HG02840 (cell line): ENCODE data around the gene SRGAP2.
"Not testable (repeated sequence)": the region's sequence is repeated elsewhere in the genome, so short reads cannot be mapped to it uniquely, and the experiment has no call there.

Source experiments
- ATAC-seq: cut with Tn5 transposase; IDR thresholded peaks from one replicate; pipeline ENCODE4 v1.9.1; 2021; ENCODE audit warnings: mild to moderate bottlenecking, moderate library complexity, moderate number of reproducible peaks; ENCODE audit not compliant: unreplicated experiment, low FRiP score

SRGAP2 gene

GRCh38 chr1:206204871-206205270, 1.5 kb downstream of the SRGAP2 start:
- ATAC-seq, result not testable (repeated sequence)

GRCh38 chr1:206205569-206205968, 2.2 kb downstream of the SRGAP2 start:
- not testable (repeated sequence) for ATAC-seq

GRCh38 chr1:206210802-206211201, 7.5 kb downstream of the SRGAP2 start:
- not testable (repeated sequence) for ATAC-seq

GRCh38 chr1:206215600-206216392, 12.5 kb downstream of the SRGAP2 start:
- ATAC-seq, result not testable (repeated sequence)

- not testable (repeated sequence) for ATAC-seq
Measured at GRCh38 chr1:206218285-206218684, 14.9 kb downstream of the SRGAP2 start.

- not testable (repeated sequence) for ATAC-seq
Measured at GRCh38 chr1:206218765-206219164, 15.4 kb downstream of the SRGAP2 start.

GRCh38 chr1:206219514-206220331, 16.4 kb downstream of the SRGAP2 start:
- not testable (repeated sequence) for ATAC-seq

- ATAC-seq, result not testable (repeated sequence)
Measured at GRCh38 chr1:206220332-206221000, 17.1 kb downstream of the SRGAP2 start.

GRCh38 chr1:206221585-206221984, 18.2 kb downstream of the SRGAP2 start:
- not testable (repeated sequence) for ATAC-seq

- not testable (repeated sequence) for ATAC-seq
Measured at GRCh38 chr1:206224190-206224776, 20.9 kb downstream of the SRGAP2 start.

- ATAC-seq, result not testable (repeated sequence)
Measured at GRCh38 chr1:206225386-206225785, 22.0 kb downstream of the SRGAP2 start.

- not testable (repeated sequence) for ATAC-seq
Measured at GRCh38 chr1:206226886-206227285, 23.5 kb downstream of the SRGAP2 start.

GRCh38 chr1:206229286-206229685, 25.9 kb downstream of the SRGAP2 start:
- ATAC-seq, result not testable (repeated sequence)

GRCh38 chr1:206231989-206232388, 28.6 kb downstream of the SRGAP2 start:
- not testable (repeated sequence) for ATAC-seq

- ATAC-seq, result not testable (repeated sequence)
Measured at GRCh38 chr1:206232970-206233645, 29.8 kb downstream of the SRGAP2 start.

- ATAC-seq, result not testable (repeated sequence)
Measured at GRCh38 chr1:206234189-206234916, 31.0 kb downstream of the SRGAP2 start.

GRCh38 chr1:206235190-206235589, 31.8 kb downstream of the SRGAP2 start:
- not testable (repeated sequence) for ATAC-seq

- ATAC-seq, result not testable (repeated sequence)
Measured at GRCh38 chr1:206240288-206240687, 36.9 kb downstream of the SRGAP2 start.

GRCh38 chr1:206243335-206243734, 40.0 kb downstream of the SRGAP2 start:
- peak; percentile 96 for ATAC-seq
